ENCODE data around the gene CEP290.

- no peak for TF ChIP-seq ZNF704 (tag by site-specific recombination; IDR thresholded peaks at IDR 0.05)
- no peak for TF ChIP-seq BCL11A (tag by site-specific recombination; IDR thresholded peaks at IDR 0.05; ENCODE audit: low read depth)
Measured at GRCh38 chr12:88026196-88026595, 115.7 kb downstream of the CEP290 start.

Measured in HEK293 (cell line).